GM18907 (cell line): Measurements from ENCODE around the gene RBPMS2.

ENCODE experiments used
- ATAC-seq: cut with Tn5 transposase; IDR thresholded peaks from one replicate; pipeline ENCODE4 v1.9.1; 2021; ENCODE audit warnings: mild to moderate bottlenecking, moderate library complexity; ENCODE audit not compliant: unreplicated experiment

The RBPMS2 gene

DNA sequence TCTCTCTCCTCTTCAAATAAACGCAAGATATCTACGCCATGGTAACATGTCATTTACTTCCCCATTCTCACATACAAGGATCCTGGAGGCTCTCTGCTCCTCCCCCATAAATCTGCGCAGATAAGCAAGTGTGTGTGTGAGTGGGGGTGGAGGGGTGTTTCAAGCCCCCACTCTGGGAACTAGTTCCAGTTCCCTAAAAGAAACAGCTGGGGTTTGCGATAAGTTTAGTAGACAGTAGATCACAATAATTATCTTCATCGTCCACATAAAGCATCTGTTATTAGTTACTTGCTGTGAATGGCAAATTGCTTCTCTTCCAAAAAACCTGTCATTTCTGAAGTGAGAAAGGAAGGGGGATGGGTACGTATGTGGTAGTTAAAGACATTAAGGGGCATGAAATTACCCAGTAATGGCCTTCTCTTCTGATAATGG lies 79.8 kb downstream of the RBPMS2 start:
- ATAC-seq: no peak

DNA sequence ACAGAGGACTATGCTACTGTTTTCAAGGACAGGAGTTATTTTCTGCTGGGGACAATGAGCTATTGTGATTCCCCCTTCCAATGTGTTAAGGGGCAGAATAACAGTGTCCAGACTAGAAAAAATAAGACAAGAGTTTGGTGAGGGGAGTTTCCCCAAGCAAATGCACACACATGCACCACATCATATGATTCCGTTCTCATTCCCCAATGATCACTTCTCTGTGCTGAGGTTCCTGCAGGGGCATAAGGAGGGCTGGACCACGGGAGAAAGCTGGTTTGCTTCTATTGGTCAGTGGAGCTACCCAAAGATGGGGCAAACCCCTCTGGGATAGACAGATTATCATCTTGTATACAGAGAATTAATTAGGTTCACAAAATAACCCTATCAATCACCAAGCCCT lies 80.6 kb downstream of the RBPMS2 start:
- ATAC-seq: no peak

GRCh38 chr15:64693134-64693533 lies 82.3 kb downstream of the RBPMS2 start:
- ATAC-seq: no peak

DNA sequence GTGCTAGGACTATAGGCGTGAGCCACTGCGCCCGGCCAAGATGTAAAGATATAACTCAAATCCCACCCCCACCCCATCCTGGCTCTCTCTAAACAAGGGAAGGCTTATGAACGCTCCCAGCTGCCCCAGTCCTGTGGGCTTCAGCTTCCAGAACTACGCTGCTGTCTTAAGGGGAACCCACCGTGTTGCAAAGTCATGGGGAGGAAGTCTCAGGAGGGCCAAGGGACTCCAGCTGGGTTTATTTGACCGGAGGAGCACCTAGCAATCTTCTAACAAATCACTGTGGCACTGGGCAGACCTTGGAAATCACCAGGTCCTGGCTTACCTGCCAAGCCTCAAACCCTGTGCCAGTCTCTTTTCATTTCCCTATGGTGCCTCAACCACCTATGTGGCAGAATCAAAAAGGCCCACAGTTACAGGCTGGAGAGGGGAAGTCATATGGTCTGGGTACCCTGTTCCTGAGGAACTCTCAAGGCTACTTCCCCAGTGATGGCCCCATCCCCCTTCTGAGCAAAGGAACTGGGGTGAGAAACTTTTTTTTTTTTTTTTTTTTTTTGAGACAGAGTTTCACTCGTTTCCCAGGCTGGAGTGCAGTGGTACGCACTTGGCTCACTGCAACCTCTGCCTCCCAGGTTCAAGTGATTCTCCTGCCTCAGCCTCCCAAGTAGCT lies 83.4 kb downstream of the RBPMS2 start:
- no peak for ATAC-seq

DNA sequence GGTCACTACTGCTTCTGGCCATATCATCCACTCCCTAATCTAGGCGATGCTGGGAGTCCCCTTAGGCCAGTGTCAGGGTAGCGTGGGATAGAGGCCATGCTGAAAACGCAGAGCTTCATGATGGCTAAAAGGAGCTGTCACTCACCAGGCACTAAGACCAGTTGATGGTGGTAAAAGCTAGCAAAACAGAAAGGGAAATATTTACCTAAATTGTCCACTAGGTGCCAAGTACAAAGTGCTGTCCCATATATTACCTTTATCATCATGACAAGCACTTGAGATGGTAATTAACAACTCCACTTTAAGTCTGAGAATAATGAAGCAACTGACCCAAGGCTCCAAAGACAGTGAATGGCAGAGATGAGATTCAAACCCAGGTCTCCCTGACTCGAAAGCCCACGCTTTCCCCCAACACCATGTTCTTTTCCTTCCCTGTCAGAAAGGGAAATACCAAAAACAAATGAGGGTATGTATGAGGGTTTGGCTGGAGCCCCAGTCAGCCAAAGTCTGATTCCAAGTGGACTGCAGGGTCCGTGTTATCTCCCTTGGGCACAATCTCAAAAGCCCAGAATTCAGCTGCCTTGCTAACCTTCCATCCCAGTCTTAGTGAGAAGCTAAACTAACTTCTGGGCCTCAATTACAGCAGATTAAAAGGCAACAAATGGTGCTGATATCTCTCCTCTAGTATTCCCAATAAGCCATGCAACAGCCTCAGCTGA lies 84.7 kb downstream of the RBPMS2 start:
- ATAC-seq: no peak

DNA sequence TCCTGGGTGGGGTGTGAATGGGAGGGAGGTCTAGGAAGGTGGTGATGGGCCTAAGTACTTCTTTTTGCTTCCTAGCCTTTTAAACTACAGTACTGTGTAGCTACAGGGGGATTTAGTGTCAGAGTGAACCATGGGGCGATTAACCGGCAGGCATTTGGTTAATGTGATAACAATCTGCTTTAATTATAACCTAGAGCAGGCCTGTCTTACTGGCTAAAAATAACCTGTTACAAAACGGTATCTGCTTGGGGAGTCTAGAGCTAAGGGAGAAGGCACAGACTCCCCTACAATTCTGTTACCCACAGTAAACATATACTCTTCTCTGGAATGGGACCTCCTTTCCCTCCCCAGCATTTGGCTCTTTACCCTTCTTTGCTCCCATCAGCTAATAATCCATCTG lies 85.4 kb downstream of the RBPMS2 start:
- no peak for ATAC-seq
